GM12872 (cell line): ENCODE measurements around the gene S100A12.

Experiments used
- CTCF ChIP-seq: IDR thresholded peaks from 3 replicates; pipeline ENCODE4 v1.5.1; 2011; ENCODE audit warnings: low read depth, mild to moderate bottlenecking, low read length, moderate library complexity; ENCODE audit not compliant: insufficient read depth

S100A12 gene

DNA sequence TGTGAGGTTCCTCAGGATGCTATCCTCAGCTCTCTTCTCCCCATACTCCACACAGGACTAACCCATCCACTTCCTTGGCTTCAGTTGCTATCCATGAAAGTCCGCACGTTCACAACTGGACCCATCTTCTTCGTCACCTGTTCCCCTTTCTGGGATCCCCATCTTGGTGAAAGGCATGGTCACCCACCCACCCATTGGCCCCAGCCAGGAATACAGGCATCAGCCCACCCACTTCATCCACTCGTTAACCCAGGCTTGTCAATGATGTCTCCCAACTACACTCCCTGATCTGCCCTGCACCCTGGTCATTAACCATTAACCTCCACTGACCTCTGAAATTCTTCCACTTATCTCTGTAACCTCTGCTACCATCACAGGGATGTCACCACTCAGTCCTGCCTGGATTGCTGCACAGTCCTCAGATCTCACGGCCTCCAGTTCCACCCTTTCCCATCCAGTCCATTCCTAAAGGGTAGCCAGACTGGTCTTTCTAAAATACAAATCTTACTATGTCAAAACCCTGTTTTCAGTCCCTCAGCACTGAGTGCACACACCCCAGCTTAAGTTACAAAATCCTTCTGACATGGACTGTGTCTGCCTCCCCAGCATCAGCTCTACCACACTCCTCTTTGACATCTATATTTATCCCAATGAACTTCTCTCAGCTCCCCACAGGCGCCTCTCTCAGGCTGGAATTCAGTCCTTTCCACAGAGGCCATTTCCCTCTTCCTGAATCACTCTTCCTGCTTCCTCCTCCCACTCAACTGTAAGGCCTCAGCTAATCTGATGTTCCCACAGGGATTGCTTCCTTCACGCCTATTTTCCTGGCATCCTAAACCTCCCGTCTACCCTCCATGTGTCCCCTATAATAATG is 37.2 kb downstream of the S100A12 start:
- TF ChIP-seq CTCF: no peak

DNA sequence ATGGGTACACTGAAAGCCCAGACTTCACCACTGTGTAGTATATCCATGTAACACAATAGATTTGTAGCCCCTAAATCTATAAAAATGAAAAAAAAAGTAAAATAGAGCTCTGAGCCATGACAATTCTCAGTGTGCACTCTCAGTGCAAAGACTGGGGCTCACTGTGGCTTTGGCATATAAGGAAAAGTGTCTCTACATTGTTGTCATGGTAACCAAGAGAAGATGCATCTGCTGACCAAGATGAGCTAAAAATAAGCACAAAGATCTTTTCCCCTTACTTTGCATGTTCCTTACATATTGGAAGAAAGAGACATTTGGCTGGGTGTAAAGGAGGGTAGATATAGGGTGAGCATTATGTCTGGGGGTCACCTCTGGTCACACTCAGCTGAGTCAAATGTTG is 38.8 kb downstream of the S100A12 start:
- no peak for TF ChIP-seq CTCF

DNA sequence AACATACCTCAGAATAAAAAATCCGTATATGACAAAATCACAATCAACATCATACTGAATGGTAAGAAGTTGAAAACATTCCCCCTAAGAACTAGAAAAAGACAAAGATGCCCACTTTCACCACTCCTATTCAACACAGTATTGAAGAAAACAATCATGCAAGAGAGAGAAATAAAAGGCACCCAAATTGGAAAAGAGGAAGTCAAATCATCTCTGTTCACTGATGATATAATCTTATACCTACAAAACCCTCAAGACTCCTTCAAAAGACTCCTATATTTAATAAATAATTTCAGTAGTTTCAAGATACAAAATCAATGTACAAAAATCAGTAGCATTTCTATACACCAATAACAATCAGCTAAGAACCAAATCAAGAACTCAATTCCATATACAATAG is 41.5 kb downstream of the S100A12 start:
- no peak for TF ChIP-seq CTCF

GRCh38 chr1:153324912-153325311 is 50.5 kb downstream of the S100A12 start:
- TF ChIP-seq CTCF: no peak
